ENCODE measurements around the gene FAAP100.

Gene FAAP100

GRCh38 chr17:81553616-81554181, 1.5 kb upstream of the FAAP100 start:
- DNase-seq (ENCODE audit: low read depth in 4 of 4, low spot score in 1 of 4), result no peak

- peak; percentile 49 to 74 (median 64) for DNase-seq (ENCODE audit: low read depth in 4 of 4, low spot score in 1 of 4)
Measured at GRCh38 chr17:81553018-81553615, 964 bp upstream of the FAAP100 start.

DNA sequence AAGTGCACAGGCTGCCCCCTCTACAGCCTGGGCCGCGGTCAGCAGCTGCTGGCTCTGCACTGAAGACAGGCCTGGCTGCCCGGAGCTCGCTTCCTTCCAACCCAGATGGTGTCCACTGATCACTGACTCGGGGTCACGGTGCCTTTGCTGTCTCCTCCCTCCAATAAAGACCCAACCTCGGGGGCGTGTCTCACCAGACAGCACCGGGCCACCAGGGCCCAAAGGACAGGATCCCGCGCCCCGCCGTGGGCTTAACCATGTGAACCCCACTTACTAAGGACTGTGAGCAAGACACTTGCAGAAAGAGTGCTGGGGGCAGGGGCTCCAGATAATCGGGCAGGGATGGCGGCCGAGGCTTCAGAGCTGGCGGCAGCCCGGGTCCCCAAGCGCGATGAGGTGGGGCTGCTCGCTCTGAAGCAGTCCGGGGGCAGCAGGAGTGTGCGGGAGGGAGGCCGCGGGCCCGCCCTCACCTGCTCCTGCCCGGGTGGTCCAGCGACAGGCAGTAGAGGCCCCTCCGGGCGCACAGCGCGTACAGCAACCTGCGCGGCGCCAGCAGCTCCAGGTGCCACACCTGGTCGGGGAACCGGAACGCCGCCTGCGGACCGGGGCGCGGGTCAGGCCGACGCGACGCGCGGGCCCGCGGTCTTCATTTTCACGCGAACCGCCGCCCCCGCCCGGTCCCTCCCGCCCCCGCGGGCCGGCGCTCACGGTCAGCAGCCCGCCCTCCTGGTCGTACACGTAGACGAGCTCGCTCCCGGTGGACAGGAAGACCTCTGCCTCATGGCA, 502 bp downstream of the FAAP100 start:
- no peak for DNase-seq (ENCODE audit: low read depth in 4 of 4, low spot score in 1 of 4)

DNA sequence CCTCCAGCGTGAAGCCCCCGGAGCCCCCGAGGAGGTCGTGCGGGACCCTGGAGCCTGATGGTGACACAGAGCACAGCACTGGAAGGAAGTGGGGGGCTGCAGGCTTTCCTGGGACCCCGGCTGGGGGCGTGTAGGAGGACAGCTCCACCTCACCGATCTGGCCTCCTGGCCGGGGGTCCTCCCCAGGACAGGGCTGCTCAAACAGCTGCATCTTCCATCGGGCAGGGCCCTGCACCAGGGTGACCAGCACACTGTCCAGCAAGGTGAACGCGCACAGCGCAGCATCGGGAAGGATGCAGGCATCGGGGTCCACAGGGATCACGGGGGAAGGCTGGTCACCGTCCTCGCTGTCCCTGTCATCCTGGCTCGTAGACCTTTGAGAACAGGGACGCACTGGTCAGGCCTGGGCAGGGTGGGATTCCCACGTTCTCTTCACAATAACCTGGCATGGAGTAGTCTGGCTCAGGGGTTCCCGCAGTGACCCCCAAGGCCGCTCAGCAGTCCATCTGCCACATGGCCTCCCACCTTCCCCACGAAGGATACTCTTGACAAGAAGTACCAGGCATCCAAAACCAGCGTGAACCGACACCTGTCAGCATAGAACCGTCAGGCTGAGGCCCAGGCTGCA, 1.2 kb downstream of the FAAP100 start:
- DNase-seq (ENCODE audit: low read depth in 4 of 4, low spot score in 1 of 4), result no peak

DNA sequence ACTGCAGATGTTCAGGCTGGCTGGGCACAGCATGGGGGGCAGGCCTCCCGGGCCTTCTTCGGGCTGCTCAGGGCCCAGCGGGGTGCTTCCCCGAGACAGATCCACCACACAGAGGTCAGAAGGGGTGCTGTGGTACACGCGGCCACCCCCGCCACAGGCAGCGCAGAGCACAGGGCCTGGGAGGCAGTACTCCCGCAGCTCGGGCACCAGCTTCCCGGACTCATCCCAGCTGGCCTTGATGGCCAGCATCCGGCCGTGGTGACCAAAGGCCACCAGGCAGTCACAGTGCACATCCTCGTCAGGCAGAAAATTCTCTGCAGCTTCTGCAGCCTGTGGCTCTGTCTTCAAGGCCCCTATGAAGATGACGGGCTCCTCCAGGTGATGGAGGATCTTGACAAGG, 1.9 kb downstream of the FAAP100 start:
- no peak for DNase-seq (ENCODE audit: low read depth in 4 of 4, low spot score in 1 of 4)

DNA sequence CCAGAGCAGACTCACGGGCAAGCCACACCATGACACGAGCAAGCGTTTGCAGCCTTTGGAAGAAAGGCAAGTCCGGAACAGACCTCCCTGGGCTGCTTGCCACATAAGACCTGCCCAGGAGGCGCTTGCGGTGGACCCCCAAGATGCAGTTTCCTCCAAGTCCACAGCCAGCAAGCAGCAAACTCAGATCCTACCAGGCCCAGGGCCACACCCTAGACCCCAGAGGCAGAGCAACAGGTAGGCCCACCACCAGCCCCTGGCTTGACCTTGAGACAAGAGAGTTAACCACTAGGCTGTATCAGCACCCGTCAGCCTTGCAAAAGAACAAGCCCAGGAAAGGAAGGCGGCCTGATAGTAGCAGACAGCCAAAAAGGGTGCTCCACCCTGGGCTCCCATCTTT, 2.3 kb downstream of the FAAP100 start:
- no peak for DNase-seq (ENCODE audit: low read depth in 4 of 4, low spot score in 1 of 4)

DNA sequence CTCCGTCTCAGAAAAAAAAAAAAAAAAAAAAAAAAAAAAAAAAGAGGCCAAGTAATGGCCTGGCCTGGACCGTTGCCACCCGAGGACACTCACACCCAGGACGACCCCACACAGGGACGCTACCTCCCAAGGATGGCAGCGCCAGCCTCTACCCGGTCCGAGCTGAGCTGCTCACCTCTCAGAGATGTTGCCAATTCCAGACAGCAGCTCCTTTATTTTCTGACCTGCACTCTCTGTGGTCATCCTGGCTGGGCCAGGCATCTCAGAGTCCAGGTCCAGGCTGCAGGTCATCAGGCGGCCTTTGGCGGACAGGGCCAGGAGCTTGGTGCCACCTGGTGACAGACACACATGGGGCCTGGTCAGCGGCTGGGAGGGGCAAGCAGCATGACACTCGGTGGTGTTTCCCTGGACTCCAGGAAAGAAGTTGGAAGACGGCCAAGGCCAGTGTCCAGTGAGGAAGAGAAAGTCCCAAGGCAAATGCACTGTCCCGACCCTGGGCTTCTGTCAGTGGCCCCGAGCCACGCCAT, 3.1 kb downstream of the FAAP100 start:
- no peak for DNase-seq (ENCODE audit: low read depth in 4 of 4, low spot score in 1 of 4)

DNA sequence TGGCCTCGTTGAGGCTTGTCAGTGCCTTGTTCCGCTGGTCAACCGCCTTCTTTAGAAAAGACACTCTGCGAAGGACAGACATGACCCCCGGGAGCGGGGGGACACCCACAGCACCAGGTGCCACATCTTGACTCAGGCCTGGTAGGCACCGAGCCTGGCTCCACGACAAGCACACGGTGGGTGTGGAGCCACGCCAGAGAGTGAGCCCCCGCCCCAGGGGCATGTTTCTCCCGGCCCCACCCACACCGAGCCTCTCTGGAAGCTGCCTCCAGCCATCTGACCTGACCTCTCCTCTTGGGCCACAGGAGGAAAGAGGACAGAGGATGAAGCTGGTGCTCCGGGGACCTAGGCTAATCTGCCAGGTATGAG, 4.6 kb downstream of the FAAP100 start:
- no peak for DNase-seq (ENCODE audit: low read depth in 4 of 4, low spot score in 1 of 4)

DNA sequence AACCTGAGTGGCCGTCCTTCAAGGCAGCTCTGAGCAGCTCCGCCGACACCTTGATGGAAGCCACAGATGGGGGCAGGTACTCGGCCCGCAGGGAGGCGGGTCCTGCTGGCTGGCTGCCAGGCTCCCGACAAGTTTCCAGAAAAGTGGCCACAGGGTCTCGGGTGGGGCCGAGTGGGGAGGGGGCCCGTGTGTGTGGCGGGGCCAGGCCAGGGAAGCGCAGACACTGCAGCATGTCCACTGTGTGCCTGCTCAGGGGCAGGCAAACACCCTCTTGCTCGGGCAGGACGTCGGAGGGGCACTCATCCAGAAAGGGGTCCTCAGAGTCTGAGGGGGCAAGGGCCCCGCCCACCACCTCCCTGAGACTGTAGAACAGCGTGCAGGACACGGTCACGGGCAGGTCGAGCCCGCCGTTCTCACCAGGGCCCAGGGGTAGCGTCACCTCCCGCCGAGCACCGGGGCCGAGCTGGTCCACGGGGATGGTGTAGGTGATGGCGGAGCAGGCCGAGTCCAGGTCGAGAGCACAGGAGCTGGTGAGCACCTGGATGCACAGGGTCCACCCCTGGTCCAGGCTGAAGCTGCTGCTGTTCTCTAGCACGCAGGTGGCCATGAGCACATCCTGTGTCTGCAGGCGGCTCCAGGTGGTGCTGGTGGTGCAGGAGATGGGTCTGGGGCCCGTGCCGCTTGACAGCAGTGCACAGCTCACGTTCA, 5.1 kb downstream of the FAAP100 start:
- DNase-seq (ENCODE audit: low read depth in 4 of 4, low spot score in 1 of 4), result no peak

- no peak for DNase-seq (ENCODE audit: low read depth in 4 of 4, low spot score in 1 of 4)
Measured at GRCh38 chr17:81545160-81545949, 6.8 kb downstream of the FAAP100 start.

DNA sequence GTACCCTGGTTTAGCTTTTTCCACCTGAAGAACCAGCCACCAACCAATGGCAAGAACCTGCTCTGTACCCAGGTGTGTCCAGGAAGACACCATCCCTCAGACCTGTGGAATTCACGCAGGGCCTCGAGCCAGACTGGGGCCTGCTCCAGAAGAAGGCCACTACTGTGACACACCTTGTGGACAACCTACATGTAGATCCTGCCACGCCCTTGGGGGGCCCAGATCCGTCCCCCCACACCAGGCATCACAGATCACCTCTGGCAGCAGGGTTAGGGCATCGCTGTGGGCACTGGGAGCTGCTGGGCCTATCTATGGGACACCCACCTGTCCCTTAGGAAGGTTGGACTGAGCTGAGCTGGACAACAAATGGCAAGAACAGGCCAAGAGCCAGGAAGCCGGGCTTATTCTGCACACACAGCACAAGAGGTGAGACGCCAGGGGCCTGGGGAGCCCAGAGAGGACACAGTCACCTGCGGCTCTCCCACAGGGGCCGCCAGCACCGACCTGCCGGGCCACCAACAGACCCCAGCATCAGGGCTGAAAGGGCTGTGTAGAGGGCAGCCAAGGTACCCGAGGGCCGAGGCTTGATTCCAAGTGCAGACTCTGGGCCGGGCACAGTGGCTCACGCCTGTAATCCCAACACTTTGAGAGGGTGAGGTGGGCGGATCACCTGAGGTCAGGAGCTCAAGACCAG, 7.7 kb downstream of the FAAP100 start:
- DNase-seq (ENCODE audit: low read depth in 4 of 4, low spot score in 1 of 4), result no peak

GRCh38 chr17:81543756-81544155, 8.4 kb downstream of the FAAP100 start:
- no peak for DNase-seq (ENCODE audit: low read depth in 4 of 4, low spot score in 1 of 4)

DNA sequence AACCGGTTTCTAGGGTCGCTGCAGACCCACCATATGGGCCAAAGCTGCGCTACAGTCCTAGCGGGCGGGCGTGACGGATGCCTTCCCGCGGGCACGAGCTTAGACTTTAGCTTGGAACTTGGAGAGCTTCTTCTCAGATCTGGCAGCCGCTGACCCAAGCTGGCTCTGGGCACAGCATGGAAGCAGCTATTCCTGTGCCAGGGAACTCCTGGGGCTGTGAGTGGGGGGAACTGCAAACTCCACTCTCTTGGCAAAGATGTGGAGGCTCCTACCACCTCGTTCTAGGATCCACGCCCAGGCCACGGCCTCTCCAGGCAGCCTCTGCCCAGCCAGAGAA, 8.8 kb downstream of the FAAP100 start:
- no peak for DNase-seq (ENCODE audit: low read depth in 4 of 4, low spot score in 1 of 4)

GRCh38 chr17:81542431-81543338, 9.5 kb downstream of the FAAP100 start:
- DNase-seq (ENCODE audit: low read depth in 4 of 4, low spot score in 1 of 4), result no peak

- DNase-seq (ENCODE audit: low read depth in 4 of 4, low spot score in 1 of 4), result no peak
Measured at GRCh38 chr17:81541123-81541522, 11.0 kb downstream of the FAAP100 start.

GRCh38 chr17:81540676-81541027, 11.5 kb downstream of the FAAP100 start:
- DNase-seq (ENCODE audit: low read depth in 4 of 4, low spot score in 1 of 4), result no peak

GRCh38 chr17:81539961-81540675, 12.0 kb downstream of the FAAP100 start:
- no peak for DNase-seq (ENCODE audit: low read depth in 4 of 4, low spot score in 1 of 4)

- no peak for DNase-seq (ENCODE audit: low read depth in 4 of 4, low spot score in 1 of 4)
Measured at GRCh38 chr17:81539571-81539900, 12.6 kb downstream of the FAAP100 start.
